Spleen (tissue), 7 donors: ENCODE results near the gene KEL.

Experiments used
- POLR2AphosphoS5 ChIP-seq, 3 donors: sonication (generic); formaldehyde crosslinking; IDR thresholded peaks; one replicate each; pipeline ENCODE4 v1.5.1; 2017; ENCODE audit warnings: antibody characterized with exemption in 3 of 3
- TF ChIP-seq, protein P1 (sequence below), 11 experiments: fragments of 200-600 bp in 7 of 11; fragments of 450-650 bp in 4 of 11; sonication (generic) in 4 of 11; IDR thresholded peaks in 8 of 11; conservative IDR thresholded peaks in 3 of 11; 1 replicate in 7 of 11; 2 replicates in 4 of 11; pipeline versions ENCODE4 v1.4.0 to v1.8.0; 2016 to 2021; ENCODE audit warnings: antibody characterized with exemption in 11 of 11, inconsistent platforms in 4 of 11, mild to moderate bottlenecking in 1 of 11
- donor health status: DM: no; HTN: no; CAD: no; lungs with moderate emphysema.
- donor health status: DM: no; HTN: no; CAD: no.
- donor health status: DM: no; HTN: no; CAD: no.

DNA sequence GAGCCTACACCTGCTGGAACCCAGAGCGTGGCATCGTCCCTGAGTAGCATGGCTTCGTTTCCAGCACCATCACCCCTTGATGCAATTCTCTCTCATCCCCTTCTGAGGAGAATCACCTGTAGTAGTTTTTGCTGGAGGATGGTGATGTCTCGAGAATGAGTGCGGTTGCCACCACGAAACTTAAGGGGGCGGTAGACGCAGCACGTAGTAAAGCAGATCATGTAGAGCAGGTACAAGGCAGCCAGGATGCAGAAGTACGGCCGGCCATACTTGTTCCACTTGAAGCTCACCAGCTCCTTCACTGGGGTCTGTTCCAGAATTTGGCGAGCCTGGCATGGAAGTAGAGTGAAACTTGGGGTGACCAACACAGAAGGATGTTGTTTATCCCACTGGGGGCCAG, 36.8 kb downstream of the KEL start:
- TF ChIP-seq, protein P1, sequence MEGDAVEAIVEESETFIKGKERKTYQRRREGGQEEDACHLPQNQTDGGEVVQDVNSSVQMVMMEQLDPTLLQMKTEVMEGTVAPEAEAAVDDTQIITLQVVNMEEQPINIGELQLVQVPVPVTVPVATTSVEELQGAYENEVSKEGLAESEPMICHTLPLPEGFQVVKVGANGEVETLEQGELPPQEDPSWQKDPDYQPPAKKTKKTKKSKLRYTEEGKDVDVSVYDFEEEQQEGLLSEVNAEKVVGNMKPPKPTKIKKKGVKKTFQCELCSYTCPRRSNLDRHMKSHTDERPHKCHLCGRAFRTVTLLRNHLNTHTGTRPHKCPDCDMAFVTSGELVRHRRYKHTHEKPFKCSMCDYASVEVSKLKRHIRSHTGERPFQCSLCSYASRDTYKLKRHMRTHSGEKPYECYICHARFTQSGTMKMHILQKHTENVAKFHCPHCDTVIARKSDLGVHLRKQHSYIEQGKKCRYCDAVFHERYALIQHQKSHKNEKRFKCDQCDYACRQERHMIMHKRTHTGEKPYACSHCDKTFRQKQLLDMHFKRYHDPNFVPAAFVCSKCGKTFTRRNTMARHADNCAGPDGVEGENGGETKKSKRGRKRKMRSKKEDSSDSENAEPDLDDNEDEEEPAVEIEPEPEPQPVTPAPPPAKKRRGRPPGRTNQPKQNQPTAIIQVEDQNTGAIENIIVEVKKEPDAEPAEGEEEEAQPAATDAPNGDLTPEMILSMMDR (IDR thresholded peaks at IDR 0.05 in 8 of 11, conservative IDR thresholded peaks at IDR 0.05 in 3 of 11): no peak
- no peak for TF ChIP-seq POLR2AphosphoS5 (IDR thresholded peaks at IDR 0.05)
